ENCODE results near the gene C5AR1.
"Not testable (repeated sequence)": the region's sequence is repeated elsewhere in the genome, so short reads cannot be mapped to it uniquely, and the experiment has no call there.

Gene C5AR1

GRCh38 chr19:47365455-47365854 lies 55.8 kb downstream of the C5AR1 start:
- DNase-seq (ENCODE audit: low read depth): not testable (repeated sequence)

GRCh38 chr19:47370045-47370611 lies 60.5 kb downstream of the C5AR1 start:
- DNase-seq (ENCODE audit: low read depth): no peak

GRCh38 chr19:47371261-47371660 lies 61.6 kb downstream of the C5AR1 start:
- no peak for DNase-seq (ENCODE audit: low read depth)
